T-helper 22 cell (primary cell): ENCODE data around the gene EDN2.

ENCODE experiments used
- DNase-seq: peaks from one replicate; pipeline ENCODE4 v3.0.0-alpha.2; 2020; ENCODE audit warnings: low read depth

EDN2 gene

GRCh38 chr1:41517062-41517438 lies 32.6 kb upstream of the EDN2 start:
- no peak for DNase-seq

DNA sequence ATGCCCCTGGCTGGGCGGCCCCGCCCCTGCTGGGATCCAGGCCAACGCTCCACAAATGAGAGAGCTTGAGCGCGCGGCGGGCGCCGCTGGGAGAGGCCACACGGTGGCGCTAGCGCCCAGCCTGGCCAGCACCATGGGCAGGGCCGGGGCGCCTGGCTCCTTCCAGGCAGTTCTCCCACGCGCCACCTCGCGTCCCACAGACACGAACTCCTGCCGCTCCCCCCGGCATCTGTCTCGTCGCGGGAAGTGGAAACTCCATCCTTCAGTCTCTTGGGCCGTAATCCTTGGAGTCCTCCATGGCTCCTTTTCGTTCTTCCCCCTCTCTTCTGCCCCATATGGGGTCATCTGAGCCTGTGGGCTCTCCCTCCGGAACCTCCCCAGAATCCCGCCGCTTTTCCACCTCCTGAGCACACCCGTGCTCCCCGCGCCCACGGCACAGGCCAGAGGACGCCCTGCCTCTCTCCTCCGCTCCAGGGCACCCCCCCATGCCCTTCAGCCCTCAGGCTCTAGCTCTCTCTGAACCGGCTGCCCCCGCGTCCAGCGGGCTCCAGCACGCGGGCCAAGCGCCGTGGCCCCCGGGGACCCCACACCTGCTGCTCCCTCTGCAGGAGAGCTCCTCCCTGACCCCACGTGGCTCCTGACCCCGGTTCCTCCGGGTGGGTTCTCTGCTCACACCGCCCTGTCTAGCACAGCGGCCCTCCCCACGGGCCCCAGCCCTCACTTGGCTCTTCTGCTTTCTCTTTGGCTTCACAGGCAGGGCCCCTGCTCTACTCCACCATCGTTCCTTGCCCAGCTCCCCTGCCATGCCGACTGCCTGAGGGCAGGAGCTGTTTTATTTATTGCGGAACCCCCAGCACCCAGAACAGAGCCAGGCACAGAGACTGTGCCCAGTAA lies 31.9 kb upstream of the EDN2 start:
- no peak for DNase-seq

DNA sequence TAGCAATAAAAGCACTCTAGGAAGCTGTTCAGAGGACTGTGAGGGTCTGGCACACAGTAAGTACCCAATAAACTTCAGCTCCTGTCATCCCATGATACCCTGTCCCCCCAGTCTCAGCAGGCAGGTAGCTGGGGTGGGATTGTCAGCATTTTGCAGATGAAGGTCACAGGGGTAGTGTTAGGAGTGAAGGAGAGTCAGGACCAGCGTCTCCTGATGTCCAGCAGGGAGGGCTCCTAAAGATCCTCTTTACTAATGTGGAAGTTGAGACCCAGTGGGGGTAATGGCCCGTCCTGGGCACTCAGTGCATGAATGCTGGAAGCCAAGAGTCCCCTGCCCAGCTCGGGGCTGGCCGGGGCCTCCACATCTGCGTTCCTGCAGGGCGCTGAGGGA lies 31.3 kb upstream of the EDN2 start:
- DNase-seq: no peak

- DNase-seq: no peak
Observed at GRCh38 chr1:41515131-41515678, 30.7 kb upstream of the EDN2 start.

GRCh38 chr1:41514381-41514780 lies 29.9 kb upstream of the EDN2 start:
- DNase-seq: no peak

DNA sequence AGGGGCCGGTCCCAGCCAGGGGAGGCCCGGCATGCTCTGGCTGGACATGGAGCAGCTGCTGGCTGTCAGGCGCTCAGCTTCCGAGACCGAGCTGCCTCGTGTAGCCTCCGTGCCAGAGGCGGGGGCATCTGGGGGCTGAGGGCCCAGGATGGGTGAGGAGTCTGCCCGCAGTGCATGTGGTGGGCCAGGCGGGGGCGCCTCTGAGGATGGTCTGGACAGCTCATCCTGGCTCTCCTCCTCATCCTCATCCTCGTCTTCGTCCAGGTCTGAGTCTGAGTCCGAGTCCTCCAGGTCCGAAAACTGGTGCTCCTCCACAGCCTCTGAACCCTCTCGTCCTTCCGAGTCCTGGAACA lies 28.9 kb upstream of the EDN2 start:
- DNase-seq: no peak

- no peak for DNase-seq
Observed at GRCh38 chr1:41512701-41513382, 28.4 kb upstream of the EDN2 start.

- DNase-seq: no peak
Observed at GRCh38 chr1:41511239-41511540, 26.7 kb upstream of the EDN2 start.

DNA sequence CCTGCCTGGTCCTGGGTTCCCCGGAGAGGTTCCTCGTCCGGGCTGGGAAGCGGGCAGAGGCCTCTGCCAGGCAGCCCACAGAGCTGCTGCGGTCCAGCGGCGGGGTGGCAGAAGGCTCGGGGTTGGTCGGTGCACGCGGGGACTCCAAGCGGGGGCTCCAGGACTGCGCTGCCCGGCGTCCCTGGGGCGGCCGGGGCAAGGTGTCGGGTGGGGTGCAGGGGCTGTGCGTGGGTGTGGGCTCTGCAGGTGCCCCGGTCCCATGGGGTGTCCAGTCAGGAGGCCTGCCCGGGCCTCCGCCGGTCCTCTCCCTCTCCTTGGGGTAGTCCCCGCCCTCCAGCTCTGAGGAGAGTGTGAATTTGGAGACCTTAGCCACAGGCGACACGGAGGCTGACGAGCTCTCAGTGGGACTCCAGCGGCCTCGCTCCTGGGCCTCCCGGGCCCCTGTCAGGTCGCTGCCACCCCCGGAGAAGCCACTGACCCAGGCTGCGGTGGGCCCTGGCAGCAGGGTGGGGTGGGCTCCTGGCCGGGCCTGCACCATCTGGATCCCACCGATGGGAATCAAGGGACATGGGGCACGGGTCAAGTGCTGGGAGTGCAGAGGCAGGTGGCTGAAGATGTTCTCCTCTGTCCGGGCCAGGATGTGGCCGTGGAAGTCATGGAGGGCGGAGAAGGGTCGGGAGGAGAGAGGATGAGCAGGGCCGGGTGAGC lies 26.2 kb upstream of the EDN2 start:
- DNase-seq: no peak

- no peak for DNase-seq
Observed at GRCh38 chr1:41509270-41509671, 24.8 kb upstream of the EDN2 start.

- DNase-seq: no peak
Observed at GRCh38 chr1:41508290-41508689, 23.8 kb upstream of the EDN2 start.

- DNase-seq: no peak
Observed at GRCh38 chr1:41507836-41508235, 23.4 kb upstream of the EDN2 start.

- DNase-seq: no peak
Observed at GRCh38 chr1:41507110-41507720, 22.7 kb upstream of the EDN2 start.

GRCh38 chr1:41504114-41505035 lies 19.9 kb upstream of the EDN2 start:
- no peak for DNase-seq

GRCh38 chr1:41503538-41504113 lies 19.1 kb upstream of the EDN2 start:
- no peak for DNase-seq

- no peak for DNase-seq
Observed at GRCh38 chr1:41502912-41503311, 18.4 kb upstream of the EDN2 start.

DNA sequence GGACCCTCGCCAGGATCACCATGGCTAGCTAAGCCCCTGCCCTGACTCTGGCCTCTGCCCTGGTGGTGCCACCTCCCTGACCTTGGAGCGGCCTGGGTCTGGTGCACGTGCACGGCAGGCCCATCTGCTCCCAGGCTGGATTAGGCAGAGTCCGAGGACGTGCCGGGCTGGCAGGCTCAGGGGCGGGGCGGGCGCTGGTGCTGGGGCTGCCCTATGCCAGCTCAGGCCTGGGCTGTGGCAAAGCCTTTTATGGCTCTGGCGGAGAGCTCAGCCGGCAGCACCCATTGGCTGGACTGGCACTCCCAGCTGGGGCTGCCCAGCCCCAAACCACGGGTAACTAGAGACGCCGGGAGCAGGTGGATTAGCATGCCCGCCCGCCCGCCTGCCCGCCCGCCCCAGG lies 17.1 kb upstream of the EDN2 start:
- DNase-seq: no peak

- DNase-seq: no peak
Observed at GRCh38 chr1:41500781-41501518, 16.5 kb upstream of the EDN2 start.

DNA sequence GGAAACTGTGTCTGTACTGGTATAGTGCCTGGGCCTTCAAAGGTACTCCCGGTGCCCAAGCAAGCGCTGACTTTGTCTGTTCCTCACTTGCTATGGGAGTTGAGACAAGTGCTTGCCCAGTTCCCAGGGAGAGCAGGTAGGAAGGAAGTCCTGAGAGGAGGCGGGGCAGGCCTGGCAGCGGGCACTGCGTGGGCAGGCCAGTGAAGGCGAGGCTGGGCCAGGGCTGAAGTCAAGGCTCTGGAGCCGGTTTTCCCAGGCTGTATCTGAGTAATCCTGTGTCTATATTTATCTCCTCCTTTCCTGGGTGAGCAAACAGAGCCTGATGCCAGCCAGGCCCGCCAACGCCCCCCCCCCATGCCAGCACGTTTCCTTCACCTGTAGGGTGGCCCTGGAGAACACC lies 15.9 kb upstream of the EDN2 start:
- DNase-seq: no peak

DNA sequence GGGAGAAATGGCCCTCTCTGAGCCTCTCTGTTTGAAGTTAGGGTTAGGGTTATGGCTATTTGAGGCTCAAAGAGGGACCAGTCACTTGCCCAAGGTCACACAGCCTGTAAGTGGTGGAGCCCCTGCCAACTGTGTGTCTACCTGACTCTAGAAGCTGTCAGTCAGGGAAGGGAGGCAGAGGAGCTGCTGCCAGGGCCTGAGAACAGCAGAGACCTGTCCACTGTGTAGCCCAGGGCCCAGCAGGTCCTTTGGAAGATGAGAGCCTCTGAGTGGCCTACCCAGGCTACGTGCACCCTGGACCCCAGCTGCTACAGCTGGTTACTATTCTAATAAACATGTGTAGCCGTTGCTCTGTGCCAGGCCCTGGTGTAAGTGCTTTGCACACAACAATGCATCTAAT lies 15.1 kb upstream of the EDN2 start:
- no peak for DNase-seq
